GM21367 (cell line): ENCODE results near the gene ADAMTSL2.

Experiments used
- ATAC-seq: cut with Tn5 transposase; IDR thresholded peaks from one replicate; pipeline ENCODE4 v1.9.1; 2021; ENCODE audit not compliant: unreplicated experiment

ADAMTSL2 gene

DNA sequence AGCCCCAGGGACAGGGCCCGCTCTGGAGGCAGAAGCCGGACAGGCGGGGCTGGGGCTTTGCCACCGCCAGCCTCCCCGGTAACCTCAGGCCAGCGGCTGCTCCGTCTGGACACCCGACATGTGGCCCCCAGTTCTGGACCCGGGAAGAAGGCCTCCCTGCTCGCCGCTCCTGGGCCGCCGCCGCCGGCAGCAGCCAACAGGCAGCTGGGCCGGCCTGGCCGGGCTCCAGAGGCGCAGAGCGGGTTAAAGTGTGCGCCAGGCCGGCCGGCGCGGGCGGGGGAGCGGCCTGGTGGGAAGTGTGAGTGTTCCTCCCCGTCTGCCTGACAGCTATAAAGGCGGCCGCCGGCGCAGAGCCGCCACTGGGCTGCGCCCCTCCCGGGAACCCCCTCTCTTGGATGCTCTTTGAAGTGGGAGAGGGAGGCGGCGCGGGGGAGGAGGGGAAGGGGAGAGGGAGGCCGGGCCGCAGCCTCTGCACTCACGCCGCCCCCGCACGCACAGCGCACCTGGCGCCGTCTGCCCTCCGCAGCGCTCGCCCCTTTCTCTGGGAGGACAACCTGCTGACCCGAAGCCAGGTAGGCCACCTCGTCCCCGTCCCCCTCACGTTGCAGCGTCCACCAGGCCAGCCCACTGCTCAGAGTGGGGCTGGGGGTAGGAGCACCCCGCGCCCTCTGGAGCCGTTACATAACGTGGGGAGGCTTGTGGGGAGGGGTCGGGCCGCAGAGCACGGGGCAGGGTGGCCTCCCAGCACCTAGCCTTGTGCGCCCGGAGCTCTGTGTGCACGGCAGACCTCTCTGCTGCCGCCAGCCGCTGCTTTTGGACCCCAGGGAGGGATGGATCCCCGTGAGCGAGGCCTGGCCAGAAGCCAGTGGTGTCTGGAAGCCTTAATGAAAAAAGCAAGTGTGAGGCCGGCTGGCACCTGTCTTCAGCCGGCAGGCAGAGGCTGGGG lies at the start of gene ADAMTSL2:
Gene ADAMTSL2, plus strand, starts transcription at position 359 of the 946 bp plus-strand sequence. CDS start 2,009 bp downstream, outside the sequence.
- ATAC-seq, result no peak

DNA sequence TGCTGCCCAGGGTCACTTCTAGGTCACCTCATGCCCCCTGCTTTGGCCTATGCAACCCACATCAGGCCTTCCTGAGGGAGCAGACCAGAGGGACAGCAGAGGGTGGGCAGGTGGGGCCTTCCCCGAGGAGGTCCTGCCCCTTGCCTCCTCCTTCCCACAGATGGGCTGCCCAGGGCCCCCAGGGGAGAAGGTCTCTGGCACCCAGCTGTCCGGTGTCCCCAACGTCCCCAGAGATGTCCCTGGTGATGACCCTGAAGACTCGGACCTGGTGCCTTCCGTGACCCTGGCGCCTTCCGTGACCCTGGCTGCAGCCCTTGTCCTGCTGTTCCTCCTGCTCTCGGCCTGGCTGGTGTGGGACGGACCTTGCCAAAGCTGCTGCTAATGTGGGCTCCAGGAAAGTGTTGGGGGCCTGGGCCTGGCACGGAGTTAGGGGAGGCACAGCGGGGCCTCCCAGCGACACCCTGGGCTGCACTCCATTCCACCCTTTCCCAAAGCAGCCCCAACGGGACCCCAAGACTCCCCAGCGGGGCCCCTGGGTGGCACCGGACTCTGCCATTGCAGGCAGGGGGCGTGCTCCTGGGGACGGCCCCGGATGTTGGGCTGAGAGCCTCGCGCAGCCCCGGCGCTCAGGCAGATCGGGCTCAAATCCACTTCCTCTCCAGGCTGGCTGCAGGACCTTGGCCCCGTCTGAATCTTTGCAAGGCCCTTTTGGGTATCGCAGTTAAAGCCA lies 48.8 kb upstream of the ADAMTSL2 start:
- no peak for ATAC-seq

DNA sequence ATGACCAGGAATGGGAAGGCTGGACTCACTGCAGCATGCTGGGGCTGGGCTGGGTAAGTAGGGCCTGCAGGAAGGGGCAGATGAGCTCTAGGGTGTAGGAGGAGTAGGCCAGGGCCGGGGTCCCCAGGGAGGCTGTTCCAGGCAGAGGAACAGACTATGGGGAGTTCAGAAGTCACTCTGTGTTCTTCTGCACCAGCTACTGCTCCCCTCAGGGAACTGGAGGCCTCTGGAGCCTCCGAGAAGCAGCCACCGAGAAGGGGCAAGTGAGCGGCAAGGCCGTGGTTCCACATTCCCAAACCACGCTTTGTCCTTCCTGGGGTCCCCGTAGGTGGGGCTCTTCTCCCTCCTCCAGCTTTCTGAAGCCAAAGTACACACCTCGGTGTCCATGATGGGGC lies 47.2 kb upstream of the ADAMTSL2 start:
- no peak for ATAC-seq

DNA sequence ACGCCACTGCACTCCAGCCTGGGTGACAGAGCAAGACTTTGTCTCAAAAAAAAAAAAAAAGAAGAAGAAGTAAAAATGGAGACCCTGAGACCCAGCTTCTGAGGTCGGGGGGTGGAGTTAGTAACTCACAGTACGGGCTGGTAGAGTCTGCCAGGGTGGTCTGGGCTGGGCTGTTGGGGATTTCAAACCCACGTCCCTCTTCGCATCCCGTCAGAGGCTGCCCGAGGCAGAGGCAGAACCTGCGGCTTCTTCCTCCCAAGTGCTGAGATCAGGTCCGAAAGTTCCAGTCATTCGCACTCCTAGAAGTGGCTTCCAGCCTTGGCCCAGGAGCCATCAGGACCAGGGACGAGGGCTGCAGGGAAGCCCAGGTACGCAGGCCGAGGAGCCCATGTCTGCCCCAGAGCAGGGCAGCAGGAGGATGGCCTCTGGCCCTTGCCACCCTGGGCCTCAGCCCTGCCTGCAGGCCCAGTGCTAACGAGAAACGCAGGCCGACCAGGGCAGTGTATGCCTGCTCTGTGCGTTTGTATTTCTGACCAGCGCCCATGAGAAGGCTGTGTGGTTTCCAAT lies 45.7 kb upstream of the ADAMTSL2 start:
- no peak for ATAC-seq

DNA sequence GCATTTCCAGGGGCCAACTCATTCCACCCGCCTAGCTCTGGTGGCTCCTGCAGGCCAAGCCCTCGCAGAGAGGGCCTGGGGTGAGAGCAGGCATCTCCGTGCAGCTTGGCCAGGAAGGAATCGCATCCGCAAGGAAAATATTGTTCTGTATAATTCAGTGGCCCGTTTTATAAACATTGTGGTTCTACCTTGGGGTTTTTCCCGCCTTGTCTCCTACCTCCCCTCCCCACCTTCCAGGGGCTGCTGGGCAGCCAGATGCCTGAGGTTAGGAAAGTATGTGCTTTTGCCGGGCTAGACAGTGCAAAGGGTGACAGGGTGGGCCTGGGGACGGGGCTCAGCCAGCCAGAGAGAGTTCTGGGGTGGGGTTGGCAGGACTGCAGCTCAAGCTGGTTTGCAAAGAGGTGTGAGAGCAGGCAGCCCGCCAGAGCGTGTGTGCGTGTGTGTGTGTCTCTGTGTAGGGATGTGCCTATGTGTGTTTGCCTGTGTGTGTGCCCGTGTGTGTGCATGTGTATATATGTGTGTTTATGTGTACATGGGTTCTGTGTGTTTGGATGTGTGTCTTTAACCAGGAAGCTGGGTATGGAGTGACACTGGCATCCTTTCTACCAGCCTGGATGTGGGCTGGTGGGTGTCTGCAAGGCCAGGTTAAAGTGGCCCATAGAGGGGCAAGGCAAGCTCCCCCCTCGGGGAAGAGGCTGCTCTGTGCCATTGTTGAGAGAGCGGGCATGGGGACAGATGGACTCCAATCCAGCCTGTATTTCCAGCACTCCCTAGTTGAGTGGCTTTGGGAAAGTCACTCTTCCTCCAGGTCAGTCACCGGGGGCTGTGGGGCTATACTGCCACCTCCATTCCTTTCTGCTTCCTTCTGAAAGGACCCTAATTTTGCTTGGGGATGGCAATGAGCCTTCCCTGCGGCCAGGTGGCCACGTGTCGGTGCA lies 45.0 kb upstream of the ADAMTSL2 start:
- no peak for ATAC-seq

DNA sequence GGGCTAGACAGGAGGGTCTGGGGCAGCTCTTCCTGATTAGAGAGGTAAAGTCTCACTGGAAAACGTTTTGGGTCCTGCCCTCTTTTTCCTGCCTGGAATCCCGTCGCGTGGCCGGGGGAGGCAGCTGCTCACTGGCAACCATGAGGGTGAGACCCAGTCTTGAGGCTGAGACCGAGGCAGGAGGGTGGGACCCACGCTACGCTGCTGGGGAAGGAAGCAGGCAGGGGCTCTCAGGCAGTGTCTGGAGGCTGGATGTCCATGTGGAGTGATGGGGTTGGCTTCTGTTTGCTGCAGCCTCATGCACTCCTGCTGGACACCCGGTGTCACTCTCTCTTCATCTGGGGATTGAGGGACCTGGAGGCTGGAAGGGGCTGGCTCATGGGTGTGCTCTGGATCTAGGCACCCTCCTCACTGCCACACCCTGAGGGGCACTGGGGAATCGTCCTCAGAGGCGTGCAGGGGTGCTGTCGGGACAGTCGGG lies 44.3 kb upstream of the ADAMTSL2 start:
- no peak for ATAC-seq

DNA sequence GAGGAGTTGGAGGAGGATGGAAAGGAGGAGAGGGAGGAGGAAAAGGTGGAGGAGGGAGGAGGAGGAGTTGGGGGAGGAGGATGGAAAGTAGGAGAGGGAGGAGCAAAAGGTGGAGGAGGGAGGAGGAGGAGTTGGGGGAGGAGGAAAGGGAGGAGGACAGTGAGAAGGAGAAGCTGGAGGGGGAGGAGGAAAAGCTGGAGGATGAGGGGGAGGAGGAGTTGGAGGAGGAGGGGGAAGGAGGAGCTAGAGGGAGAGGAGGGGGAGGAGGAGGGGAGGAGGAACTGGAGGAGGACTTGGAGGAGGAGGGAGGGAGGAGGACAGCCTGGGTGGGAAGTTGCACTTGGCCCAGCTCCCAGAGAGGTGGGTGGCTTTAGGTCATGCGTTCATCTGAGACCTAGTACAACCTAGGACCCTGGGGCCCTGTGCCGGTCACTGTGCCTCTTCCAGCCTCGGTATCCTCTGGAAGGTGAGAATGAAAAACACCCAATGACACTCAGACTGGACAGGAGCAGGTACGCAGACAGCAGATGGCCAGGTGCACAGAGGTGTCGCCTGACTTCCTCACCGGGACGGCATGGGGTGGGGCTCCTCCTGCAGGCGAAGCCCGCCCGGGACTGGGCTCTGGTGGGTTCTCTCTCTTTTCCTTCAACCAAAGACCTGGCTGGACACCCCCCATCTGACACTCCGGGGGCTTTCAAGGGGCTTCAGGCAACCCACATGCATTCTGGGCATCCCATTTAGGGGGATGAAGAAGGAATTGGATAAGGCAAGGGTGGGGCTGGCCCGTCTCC lies 43.4 kb upstream of the ADAMTSL2 start:
- ATAC-seq, result no peak

DNA sequence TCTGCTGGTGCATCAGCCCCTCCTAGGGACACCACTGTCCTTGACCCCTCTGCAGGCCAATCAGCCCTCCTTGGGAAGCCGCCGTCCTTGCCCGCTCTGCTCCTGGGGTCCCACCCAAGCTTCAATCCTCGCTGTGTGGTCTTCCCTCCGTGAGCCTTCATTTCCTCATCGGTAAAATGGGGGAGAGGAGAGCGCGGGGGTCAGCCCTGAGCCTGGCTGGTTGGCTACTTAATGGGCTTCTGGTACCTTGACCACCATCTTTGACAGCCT lies 42.9 kb upstream of the ADAMTSL2 start:
- ATAC-seq, result no peak

DNA sequence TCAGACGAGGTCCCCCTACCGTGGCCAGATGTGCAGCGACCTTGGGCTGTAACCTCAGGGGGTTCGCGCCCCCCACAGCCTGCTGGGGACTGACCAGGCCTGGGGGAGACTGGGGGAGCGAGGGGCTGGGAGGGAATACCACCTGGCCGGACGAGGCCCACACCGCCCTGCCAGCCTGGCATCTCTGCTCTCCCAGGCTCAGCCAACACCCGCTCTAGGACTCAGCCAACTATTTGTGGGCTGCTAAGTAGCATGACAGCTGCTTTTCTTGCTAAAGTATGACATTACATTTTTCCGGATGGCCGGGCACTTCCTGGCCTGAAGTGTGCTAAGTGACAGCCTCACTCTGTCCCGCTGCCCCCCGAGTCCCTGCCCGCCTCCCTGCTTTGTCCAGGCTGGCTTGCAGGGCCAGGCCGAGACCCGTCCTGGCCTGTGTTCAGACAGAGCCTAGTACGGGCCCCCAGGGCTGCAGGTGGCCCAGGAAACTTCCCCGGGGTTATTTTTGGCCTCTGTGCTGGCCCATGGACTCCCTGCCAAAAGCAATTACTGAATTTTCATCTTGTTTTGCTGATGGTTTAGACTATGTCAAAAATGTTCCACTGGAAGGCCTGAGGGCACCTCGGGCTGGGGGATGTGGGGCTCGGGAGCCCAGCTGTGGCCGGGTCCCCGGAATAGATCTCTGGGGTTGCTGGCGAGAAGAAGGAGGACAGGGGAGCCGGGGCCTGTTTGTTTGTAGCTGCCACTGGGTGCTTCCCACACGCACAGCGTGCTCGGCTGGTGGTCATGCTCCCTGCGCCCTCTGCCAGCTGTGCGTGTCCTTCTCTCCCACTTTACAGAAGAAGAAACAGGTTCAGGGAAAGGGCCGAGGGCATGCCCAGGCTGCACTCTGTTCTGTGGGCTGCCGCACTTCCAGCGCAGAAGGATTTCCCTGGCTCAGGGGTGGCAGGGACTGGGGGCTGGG lies 42.2 kb upstream of the ADAMTSL2 start:
- no peak for ATAC-seq

DNA sequence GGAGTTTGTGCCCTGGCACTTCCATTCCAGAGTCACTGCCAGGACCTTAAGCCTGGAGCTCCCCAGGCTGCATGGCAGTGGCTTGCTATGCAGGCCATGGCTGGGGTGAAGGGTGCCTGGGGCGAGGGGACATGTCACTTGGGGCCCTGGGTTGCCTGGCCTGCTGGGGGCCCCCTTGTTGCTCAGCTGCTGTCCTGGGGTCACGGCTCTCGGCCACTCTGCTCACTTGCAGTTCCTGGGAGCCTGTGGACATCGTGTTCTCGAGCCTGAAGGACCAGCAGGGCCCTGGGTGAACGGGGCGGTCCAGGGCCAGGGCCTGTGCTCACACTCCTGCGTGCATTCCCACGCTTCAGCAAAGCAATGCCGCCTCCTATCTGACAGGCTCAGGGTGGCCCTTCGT lies 41.1 kb upstream of the ADAMTSL2 start:
- ATAC-seq, result no peak

DNA sequence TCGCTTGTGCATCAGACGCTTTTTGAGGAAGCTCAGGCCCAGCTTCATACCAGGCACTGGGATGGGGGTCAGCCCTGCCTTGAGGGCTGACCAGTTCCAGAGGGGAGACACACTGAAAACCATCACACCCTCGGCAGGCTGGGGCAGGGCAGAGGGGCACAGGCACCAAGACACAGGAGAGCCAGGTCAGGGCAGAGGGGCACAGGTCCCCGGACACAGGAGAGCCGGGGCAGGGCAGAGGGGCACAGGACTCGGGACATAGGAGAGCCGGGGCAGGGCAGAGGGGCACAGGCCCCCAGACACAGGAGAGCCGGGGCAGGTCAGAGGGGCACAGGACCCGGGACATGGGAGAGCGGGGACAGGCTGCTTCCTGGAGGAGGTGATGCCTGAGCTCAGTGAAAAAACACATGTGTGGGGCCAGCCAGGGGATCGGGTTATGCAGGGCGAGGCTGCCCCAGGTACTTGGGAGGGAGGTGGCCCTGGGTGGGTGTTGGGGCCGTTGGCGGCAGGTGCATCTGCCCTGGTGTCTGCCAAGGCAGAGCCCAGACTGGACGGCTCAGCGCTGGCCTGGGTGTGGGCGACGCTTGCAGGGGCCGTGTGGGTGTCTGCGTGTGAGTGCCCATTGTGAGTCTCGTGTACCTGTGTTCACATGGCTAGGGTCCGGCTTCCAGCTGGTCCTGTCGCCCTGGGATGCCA lies 40.5 kb upstream of the ADAMTSL2 start:
- ATAC-seq, result no peak

DNA sequence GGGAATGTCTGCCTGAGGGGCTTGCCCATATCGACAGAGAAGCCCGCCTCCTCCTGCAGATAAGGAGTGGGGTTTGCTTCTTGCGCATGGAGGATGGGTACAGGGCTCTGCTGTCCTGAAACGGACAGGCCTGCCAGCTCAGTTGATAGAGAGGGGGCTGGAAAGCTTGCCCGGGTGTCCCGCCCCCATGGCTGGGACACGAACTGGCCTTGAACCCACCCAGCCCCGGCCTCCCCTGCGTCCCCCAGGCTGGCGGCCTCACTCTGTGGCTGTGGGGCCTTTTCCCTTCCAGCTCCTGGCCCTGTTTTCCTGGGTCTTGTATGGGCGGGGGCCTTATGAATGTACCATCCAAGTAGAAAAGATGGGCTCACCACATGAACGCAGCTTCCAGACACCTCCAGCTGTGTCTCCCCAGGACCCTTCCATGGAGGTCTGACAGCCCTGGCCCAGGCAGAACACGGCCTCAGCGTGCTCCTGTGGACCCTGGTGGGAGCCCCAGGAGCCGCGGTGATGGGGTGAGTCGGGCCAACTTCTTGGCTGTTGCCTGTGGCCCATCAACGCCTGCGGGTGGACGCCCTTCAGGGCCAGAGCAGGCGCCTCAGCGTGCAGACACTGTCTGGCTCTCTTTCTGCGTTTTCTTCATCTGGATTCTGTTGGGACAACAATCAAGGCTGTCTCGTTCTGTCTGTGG lies 39.7 kb upstream of the ADAMTSL2 start:
- no peak for ATAC-seq

DNA sequence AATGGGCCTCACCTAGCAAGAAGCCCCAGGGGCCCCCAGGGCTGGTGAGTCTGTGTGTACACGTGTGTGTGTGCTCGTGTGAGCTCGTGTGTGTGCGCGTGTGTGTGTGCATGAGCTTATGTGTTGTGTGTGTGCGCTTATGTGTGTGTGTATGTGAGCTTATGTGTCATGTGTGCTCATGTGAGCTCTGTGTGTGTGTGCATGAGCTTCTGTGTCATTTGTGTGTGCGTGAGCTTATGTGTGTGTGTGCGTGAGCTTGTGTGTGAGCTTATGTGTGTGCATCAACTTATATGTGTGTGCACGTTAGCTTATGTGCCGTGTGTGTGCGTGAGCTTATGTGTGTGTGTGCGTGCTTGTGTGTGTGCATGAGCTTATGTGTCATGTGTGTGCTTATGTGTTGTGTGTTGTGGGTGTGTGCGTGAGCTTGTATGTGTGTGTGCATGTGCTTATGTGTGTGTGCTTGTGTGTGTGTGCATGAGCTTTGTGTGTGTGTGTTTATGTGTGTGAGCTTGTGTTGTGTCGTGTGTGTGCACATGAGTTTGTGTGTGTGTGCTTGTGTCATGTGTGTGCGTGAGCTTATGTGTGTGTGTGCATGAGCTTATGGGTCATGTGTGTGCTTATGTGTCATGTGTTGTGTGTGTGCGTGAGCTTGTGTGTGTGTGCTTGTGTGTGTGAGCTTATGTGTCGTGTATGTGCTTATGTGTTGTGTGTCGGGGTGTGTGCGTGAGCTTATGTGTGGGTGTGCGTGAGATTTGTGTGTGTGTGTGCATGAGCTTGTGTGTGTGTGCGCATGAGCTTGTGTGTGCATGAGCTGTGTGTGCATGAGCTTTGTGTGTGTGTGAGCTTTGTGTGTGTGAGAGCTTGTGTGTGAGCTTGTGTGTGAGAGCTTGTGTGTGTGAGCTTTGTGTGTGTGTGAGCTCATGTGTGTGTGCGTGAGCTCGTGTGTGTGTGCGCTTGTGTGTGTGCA lies 38.9 kb upstream of the ADAMTSL2 start:
- ATAC-seq, result no peak

DNA sequence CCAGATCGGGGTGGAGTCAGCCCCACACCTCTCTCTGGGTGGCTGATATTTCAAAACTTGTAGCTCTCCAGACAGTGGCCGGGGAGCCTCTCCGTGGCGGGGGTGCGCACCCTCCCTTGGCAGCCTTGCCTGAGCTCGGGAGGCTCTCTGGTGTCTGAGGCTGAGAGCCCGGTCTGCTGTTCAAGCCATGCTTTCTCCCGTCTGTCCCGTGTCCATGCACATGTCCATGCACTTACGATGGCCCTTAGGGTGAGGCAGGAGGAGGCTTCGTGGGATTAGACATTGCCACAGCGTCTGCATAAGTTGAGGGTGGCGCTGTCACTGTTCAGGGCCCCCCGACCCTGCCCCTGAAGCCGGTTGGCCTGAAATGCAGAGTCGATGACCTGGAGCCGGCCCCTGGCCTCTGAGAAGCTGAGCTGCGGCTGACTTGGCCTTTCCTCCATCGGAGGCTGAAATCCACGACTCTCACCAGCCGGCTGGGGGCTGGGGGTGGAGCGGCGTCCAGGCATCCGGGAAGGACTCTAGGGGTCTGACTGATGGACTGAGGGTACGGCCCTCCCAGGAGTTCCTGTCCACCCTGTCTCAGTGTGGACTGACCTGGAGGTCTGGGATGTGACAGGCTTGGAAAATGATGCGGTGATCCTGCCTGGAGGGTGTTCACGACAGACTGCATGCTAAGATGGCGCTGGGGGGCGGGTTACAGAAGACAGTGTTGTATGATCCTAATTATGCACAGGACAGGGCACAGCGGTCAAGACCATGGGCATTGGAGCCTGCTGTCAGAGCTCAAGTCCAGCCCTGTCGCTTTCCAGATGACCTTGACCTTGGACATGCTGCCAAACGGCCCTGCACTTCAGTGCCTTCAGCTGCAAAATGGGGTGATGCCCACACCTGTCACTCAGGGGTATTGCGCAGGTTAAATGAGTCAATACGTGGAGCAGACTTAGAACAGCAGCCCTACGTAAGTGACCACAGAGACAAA lies 37.4 kb upstream of the ADAMTSL2 start:
- ATAC-seq, result no peak

DNA sequence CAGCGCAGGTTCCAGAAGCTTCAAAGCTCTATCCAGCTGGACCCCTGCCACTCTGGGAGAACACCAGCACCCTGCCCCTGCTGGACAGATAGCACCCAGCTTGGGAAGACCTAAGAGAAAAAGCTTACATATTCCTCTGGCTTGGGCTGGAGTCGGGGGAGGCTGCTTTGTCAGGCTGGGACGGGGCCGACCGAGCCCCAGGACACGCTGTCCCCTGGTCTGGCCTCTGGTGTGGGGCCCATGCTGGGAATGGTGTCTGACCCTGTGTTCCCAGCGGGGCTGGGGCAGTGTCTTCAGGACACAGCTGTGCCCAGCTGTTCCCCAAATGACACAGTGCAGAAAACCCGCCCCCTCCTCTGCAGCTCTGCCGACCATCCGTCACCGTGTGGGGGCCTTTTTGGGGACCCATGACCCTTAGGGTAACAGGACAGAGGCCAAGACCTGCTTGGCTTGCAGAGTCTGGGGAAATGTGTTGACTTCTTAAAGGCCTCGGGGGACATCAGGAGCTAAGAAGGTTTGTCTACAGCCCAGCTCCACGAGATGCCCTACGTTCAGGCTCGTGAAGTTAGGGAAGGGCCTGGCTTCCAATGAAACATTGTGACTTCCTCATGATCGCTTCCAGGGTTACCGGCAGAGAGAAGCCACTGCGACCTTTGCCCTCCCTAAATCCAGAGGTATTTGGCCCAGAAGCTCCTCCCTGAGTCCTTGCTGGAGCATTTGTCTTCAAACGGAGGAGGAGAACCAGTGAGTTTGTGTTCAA lies 35.2 kb upstream of the ADAMTSL2 start:
- no peak for ATAC-seq
